ENCODE data around the gene TMIGD2.
A peak's percentile ranks its signal among the peaks of the same experiment; 100 is the strongest.

Gene TMIGD2

GRCh38 chr19:4326215-4326836 lies 24.1 kb upstream of the TMIGD2 start:
- no peak for DNase-seq (ENCODE audit: low read depth)

GRCh38 chr19:4324228-4324627 lies 22.0 kb upstream of the TMIGD2 start:
- no peak for DNase-seq (ENCODE audit: low read depth)

DNA sequence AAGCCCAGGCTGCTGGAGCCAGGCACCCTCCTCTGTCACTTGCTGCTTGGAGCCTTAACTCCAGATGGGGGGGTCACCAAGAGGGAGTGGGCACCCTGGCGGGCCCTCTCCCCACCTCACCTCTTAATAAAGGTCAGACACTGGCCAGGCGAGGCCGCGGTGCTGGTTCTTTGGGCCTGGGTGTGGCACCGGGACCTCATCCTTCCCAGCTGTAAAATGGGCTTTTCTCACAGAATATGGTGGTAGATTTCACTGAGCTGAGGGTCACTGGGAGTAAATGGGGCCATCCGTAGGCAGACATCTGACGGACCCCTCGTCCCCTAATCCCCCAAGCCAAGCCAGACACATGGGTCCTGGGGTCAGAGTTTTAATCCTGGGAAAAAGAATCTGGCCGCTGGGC lies 21.5 kb upstream of the TMIGD2 start:
- DNase-seq (ENCODE audit: low read depth), result no peak

GRCh38 chr19:4322942-4323665 lies 20.9 kb upstream of the TMIGD2 start:
- no peak for DNase-seq (ENCODE audit: low read depth)

GRCh38 chr19:4320419-4320818 lies 18.2 kb upstream of the TMIGD2 start:
- DNase-seq (ENCODE audit: low read depth), result no peak

DNA sequence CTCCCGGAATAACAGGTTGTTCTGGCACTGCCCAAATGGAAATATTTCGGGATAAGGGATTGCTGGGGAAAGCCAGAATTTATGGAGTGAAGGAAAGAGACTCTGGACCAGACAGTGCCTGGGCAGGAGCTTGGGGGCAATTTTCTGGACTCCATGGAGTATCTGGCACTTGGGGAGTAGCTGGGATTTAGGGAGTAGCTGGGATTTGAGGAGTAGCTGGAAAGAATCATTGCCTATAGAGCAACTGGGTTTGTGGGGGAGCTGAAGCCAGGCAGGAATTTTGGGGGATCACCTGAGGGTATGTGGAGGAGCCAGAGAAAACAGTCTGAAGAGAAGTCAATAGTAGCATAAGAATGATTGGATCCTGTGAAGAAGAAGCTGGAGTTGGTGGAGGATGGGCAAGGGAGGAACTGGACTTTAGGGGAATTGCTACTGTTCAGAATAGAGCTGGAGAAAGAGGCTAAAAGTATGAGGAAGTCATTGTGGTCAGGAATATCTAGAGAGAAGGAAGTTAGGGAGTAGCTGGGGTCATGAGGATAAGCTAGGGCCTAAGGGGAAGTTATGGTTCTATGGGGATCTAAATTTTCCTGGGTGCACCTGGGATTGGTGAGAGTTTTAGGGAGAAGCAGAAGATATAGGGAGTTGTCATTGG lies 17.0 kb upstream of the TMIGD2 start:
- DNase-seq (ENCODE audit: low read depth), result no peak

DNA sequence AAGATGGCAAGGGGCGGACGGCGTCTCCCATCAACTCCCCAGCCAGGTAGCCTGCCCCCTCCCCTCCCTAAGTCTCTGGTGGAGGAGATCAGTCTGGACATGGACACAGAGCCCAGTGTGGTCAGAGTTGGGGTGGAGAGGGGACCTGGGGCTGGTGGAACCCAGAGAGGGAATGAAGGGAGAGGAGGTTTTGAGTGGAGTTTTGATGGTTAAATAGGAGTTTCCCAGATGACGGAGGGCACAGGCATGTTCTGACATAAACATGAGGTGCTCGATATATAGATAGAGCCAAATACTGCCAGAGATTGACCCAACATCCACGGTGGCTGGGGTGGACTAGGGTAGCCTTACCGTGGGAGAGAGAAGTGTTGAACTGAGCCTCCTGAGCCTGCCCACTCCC lies 16.3 kb upstream of the TMIGD2 start:
- no peak for DNase-seq (ENCODE audit: low read depth)

DNA sequence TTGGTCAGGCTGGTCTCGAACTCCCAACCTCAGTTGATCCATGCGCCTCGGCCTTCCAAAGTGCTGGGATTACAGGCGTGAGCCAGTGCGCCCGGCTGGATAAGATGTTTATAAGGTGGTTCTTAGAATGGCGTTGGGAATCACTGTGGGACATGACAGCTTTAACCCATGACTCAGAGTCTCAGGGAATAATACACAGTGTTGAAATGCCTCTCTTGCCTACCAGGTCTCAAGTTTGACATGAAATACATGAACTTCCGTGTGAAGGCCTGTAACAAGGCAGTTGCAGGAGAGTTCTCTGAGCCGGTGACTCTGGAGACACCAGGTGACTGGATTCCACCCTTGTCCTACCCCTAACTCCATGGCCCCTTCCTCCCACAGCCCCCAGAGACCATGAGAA lies 14.8 kb upstream of the TMIGD2 start:
- DNase-seq (ENCODE audit: low read depth), result no peak

DNA sequence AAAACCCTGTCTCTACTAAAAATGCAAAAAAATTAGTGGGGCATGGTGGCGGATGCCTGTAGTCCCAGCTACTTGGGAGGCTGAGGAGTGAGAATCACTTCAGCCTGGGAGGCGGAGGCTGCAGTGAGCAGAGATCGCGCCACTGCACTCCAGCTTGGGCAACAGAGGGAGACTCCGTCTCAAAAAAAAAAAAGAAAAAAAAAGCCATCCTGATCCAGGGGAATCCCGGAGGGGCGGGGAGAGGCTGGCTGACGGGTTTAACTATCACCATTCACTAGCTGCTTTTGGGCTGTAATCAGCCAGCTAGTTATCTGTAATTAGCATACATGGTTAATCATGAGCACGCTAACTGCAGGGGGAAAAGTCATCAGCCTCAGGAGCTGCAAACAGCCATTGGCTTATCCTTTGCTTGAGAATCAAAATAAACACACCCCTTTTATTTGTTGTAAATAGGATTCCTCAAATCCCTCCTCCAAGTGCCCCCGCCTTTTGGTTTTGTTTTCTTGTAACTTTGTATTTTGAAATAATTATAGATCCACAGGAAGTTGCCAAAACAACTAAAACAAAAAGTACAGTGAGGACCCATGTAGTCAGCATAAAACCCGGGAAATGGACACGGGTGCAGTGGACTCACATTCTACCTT lies 11.8 kb upstream of the TMIGD2 start:
- no peak for DNase-seq (ENCODE audit: low read depth)

- no peak for DNase-seq (ENCODE audit: low read depth)
These were observed 8.3 kb upstream of the TMIGD2 start for GRCh38 chr19:4310247-4311121.

- DNase-seq (ENCODE audit: low read depth), result no peak
These were observed 3.5 kb upstream of the TMIGD2 start for GRCh38 chr19:4305659-4306058.

DNA sequence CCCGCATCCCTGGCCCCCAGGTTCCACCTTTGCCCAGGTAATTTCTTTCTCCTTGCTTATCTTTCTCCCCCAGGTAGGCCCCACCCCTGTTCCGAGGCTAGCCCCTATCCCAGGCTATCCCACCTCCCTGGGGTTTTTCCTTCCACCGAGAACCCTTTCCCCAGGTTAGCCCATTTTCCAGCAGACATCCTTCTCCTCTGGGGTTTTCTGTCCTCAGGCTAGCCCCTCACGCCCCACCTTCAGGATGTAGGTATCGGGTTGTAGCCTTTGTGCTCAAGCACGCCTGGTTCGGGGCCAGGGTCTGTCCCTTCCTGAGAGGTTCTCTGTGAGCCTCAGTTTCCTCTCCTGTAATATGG lies 3.0 kb upstream of the TMIGD2 start:
- no peak for DNase-seq (ENCODE audit: low read depth)

DNA sequence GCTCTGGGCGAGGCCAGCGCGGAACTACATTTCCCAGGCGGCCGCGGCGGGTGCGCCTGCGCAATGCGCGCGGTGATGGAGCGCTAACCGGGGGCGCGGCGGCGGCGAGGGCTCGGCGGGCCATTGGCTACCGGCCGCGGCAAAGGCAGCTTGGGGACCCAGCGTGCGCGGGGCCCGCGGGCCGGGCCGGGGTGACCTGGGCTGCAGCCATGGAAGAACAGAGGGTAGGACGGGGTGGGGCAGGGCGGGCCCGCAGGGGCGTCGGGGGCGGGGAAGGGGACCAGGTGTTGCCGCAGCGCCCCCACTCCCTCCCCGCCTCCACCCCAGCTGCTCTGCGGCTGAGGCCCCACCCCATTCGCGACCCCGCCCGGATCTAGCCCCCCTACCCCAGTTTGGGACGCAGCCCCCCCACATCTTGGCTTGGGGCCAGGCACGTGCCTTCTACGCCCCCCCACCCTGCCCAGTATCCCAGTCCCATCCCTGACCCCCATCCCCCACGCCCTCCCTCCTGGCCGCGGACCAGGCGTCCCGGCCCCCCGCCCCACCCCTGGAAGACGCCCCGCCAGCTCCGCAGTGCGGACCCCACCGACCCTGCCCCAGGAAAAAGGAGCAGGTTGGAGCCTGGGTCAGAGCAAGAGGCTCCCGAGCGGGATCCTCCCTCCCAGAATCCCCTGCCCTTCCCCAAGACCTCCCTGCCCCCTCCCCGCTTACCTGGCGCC lies 2.5 kb upstream of the TMIGD2 start, which contains the start of gene FSD1:
TSS of gene FSD1 (plus strand) at position 61 of the 719 bp plus-strand sequence. CDS start at position 210, 149 bp downstream.
- DNase-seq (ENCODE audit: low read depth), result peak; percentile 56

- no peak for DNase-seq (ENCODE audit: low read depth)
These were observed 1.8 kb upstream of the TMIGD2 start for GRCh38 chr19:4303819-4304537.

GRCh38 chr19:4301590-4302242 lies 473 bp downstream of the TMIGD2 start:
- DNase-seq (ENCODE audit: low read depth), result no peak

DNA sequence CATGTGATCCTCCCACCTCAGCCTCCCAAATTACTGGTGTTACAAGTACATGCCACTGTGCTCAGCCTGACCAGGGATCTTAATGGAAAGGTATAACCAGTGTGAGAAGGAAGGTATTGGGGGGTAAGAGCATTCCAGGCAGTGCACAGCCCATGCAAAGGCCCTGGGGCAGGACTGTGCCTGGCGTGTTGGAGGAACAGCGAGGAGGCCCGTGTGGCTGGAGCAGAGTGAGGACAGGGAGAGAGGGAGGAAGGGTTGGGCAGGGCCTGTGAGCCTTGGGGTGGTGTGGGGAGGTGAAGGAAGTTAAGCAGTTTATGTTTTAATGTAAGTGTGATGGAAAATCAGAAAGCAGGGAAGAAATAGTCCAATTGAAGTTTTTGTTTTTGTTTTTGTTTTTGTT lies 1.6 kb downstream of the TMIGD2 start:
- no peak for DNase-seq (ENCODE audit: low read depth)

DNA sequence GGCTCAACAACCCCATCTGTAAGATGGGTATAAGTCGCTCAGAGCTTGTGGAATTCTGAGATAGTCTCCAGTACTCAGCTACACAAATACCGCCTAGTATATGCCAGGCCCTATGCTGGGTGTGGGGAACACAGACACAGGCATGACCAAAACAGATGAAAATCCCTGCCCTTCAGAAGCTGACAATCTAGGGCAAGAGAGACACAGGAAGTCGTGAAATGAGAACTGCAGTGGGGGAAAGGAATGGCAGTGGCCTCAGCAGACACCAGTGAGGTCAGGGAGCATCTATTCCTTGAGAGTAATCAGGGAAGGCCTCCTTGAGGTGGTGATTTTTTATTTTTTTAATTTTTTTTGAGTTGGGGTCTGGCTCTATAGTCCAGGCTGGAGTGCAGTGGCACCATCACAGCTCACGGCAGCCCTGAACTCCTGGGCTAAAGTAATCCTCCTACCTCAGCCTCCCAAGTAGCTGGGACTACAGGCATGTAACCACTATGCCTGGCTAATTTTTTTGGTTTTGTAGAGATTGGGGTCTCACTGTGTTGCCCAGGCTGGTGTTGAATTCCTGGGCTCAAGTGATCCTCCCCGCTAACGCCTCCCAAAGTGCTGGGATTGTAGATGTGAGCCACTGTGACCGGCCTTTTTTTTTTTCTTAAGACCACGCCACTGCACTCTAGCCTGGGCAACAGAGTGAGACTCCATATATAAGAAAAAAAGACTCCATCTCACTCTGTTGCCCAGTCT lies 3.2 kb downstream of the TMIGD2 start:
- no peak for DNase-seq (ENCODE audit: low read depth)

DNA sequence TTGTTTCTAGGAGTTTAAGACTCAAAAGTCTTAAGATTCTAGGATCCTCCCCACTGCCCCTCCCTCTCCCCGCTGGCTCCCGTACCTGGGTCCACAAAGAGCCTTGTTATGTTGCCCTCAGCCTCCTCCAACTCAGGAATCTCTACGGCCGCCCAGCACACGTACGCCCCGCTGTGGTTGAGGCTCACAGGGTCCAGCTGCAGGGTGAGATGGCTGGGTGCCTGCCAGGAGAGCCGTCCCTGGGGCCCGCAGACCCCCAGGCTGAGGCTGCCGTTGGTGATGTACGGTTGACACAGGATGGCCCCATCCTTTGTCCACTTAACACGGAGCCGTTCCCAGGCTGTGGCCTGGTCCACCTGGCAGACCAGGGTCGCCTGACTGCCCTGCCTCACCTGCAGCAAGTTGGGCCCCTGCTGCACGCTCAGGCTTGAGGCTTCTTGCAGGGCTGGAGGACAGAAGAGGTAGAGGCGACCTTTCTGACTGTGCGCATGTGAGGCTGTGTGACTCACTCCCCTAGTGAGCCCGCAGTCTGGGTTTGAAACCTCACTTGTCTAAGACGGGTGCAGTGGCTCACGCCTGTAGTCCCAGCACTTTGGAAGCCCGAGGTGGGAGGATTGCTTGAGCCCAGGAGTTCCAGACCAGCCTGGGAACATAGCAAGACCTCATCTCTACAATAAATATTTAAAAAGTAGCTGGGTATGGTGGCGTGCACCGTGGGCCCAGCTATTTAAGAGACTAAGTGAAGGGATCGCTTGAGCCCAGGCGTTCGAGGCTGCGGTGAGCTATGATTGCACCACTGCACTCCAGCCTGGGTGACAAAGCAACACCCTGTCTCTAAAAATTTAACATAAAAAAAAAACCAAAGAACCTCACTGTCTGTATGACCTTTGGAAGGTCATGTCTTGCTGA lies 4.0 kb downstream of the TMIGD2 start:
- no peak for DNase-seq (ENCODE audit: low read depth)
